Activated CD4-positive, alpha-beta T cell treated with anti-CD3 and anti-CD28 coated beads for 36 hours (primary cell): ENCODE data around the gene SPINDOC. TPM values are rescaled to one million over a fixed set of nuclear protein-coding genes. Genes with fewer than 3 reads are reported as not detected.

Source experiments
- ATAC-seq: fragments of 200-7000 bp; cut with Tn5 transposase; one replicate; pipeline ENCODE4 v1.10.0; 2021; ENCODE audit warnings: mild to moderate bottlenecking, moderate library complexity
- CTCF ChIA-PET: fragments of 350-600 bp; sonication (Branson Sonifier 250); formaldehyde crosslinking; loops from one replicate; lab custom pipeline; 2021; ENCODE audit warnings: antibody characterized with exemption; lab: Charles Lee
- POLR2A ChIA-PET: fragments of 350-600 bp; sonication (Branson Sonifier 250); formaldehyde crosslinking; loops from one replicate; lab custom pipeline; 2021; ENCODE audit warnings: antibody characterized with exemption, inconsistent platforms; lab: Charles Lee
- DNase-seq: peaks from one replicate; pipeline ENCODE4 v3.0.0-alpha.2; 2020
- H3K27ac Mint-ChIP-seq: one replicate; pipeline ENCODE4 v1.8.0; 2021; ENCODE audit warnings: mixed read lengths
- H3K27me3 Mint-ChIP-seq: one replicate; pipeline ENCODE4 v1.8.0; 2021; ENCODE audit warnings: mixed read lengths
- H3K36me3 Mint-ChIP-seq: one replicate; pipeline ENCODE4 v1.8.0; 2021; ENCODE audit warnings: low read depth, mixed read lengths
- H3K4me1 Mint-ChIP-seq: one replicate; pipeline ENCODE4 v1.8.0; 2021; ENCODE audit warnings: mixed read lengths
- H3K4me3 Mint-ChIP-seq: one replicate; pipeline ENCODE4 v1.8.0; 2021; ENCODE audit warnings: mild to moderate bottlenecking, moderate library complexity, mixed read lengths
- H3K9me3 Mint-ChIP-seq: one replicate; pipeline ENCODE4 v1.8.0; 2021; ENCODE audit warnings: low read depth, mixed read lengths
- intact Hi-C, 2 experiments: fragments of 100-400 bp; cut with DNase I in 1 of 2; cut with micrococcal nuclease in 1 of 2; formaldehyde crosslinking; loops; one replicate each; pipeline versions ENCODE4 v1.14.2 to v1.15.1; 2022 to 2024; cut with DNase I, micrococcal nuclease
- total RNA-seq, 2 experiments: library from RNA; stranded (reverse); gene quantifications; one replicate each; pipeline ENCODE4 v1.2.3, GENCODE V29; 2021

The SPINDOC gene
- total RNA-seq, 2 experiments from 2014 or later, result 25.7 to 26.2 TPM

DNA sequence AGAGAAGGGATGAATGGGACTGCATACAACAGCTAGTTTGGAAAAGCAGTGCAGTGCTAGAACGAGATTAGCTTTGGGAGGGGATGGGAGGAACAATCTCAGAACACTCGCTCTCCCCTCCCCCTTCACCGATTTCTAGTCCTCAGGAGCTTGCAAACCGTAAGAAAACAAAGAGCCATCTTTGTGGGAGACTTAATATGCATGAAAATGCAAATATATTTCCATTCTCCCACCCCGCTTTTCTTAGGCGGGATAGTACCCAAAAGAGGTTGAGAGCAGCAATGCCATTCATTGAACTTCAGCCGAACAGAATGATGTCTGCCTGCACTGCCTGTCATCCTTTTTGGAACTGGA lies 1.1 kb downstream of the SPINDOC start:
- DNase-seq (no peak), ATAC-seq (no peak)
- CTCF ChIA-PET, result interaction anchor here (0.7 to 1.1 kb wide), 2 partner anchors 24 to 57 kb away, joined by 3 to 8 read pairs; no protein-coding TSS in a partner anchor
- H3K36me3 Mint-ChIP-seq, result peaks cover 28% of the 10 kb centered on the region
- peaks cover 21% of the 10 kb centered on the region for H3K4me1 Mint-ChIP-seq
- H3K27ac Mint-ChIP-seq, result no peak overlapping the region
- H3K9me3 Mint-ChIP-seq, result no peaks in the 10 kb centered on the region
- H3K27me3 Mint-ChIP-seq, result no peaks in the 10 kb centered on the region
- POLR2A ChIA-PET, result interaction anchor here (0.7 kb wide), 1 partner anchor 166 kb away, joined by 3 read pairs; no protein-coding TSS in a partner anchor
- intact Hi-C loops, result loop anchor here in 1 of 2 experiments (5.0 kb wide), 1 partner anchor 42 kb away; no protein-coding TSS in a partner anchor
- H3K4me3 Mint-ChIP-seq, result peak overlapping the region; percentile 77

DNA sequence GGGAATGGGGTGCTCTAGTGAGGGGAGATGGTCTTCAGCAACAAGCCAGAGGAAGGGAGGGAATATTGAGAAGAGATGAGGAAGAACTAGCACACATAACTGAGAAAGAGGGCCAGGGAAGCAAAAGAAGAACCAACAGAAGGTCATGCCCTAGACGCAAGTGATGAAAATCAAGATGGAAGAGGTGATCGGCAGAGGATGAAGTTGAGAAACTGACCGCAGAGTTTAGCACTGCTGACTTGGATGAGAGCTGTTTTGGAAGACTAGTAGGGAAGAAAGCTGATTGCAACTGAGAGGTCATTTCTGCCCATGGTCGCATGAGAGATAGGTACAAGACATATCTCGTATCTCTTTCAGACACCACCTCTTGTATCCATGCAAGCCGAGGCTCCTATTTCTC lies 2.9 kb downstream of the SPINDOC start:
- ChIA-PET CTCF (interaction anchor here (0.7 to 0.9 kb wide), 2 partner anchors 56 to 127 kb away, joined by 3 read pairs; no protein-coding TSS in a partner anchor), POLR2A (no interaction called here)
- H3K27me3 Mint-ChIP-seq, result no peaks in the 10 kb centered on the region
- H3K36me3 Mint-ChIP-seq, result peaks cover 40% of the 10 kb centered on the region
- H3K4me1 Mint-ChIP-seq, result peaks cover 21% of the 10 kb centered on the region
- H3K27ac Mint-ChIP-seq, result no peak overlapping the region
- intact Hi-C loops, result no loop called here
- no peaks in the 10 kb centered on the region for H3K9me3 Mint-ChIP-seq
- ATAC-seq (no peak), DNase-seq (no peak)
- no peak overlapping the region for H3K4me3 Mint-ChIP-seq

DNA sequence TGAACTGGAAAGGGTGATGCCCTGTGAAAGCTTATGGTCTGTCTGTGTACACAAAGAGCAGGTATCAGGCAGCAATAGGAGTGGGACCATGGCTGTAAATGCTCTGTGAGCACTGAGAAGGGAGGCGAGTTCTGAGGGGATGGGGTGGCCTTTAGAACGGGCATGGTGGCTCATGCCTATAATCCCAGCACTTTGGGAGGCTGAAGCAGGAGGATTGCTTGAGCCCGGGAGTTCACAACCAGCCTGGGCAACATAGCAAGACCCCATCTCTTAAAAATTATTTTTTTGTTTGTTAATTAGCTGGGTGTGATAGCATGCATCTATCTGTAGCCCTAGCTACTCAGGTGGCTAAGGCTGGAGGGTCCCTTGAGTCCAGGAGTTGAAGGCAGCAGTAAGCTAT lies 3.5 kb downstream of the SPINDOC start:
- intact Hi-C loops, result no loop called here
- Mint-ChIP-seq H3K27me3 (no peaks in the 10 kb centered on the region), H3K27ac (no peak overlapping the region), H3K36me3 (peaks cover 46% of the 10 kb centered on the region), H3K9me3 (no peaks in the 10 kb centered on the region), H3K4me3 (no peak overlapping the region), H3K4me1 (peaks cover 21% of the 10 kb centered on the region)
- no peak for DNase-seq
- ATAC-seq, result no peak
- ChIA-PET POLR2A (interaction anchor here (0.6 kb wide), 1 partner anchor 516 kb away, joined by 3 read pairs; no protein-coding TSS in a partner anchor), CTCF (interaction anchor here (0.7 to 0.9 kb wide), 2 partner anchors 56 to 128 kb away, joined by 3 read pairs; no protein-coding TSS in a partner anchor)

DNA sequence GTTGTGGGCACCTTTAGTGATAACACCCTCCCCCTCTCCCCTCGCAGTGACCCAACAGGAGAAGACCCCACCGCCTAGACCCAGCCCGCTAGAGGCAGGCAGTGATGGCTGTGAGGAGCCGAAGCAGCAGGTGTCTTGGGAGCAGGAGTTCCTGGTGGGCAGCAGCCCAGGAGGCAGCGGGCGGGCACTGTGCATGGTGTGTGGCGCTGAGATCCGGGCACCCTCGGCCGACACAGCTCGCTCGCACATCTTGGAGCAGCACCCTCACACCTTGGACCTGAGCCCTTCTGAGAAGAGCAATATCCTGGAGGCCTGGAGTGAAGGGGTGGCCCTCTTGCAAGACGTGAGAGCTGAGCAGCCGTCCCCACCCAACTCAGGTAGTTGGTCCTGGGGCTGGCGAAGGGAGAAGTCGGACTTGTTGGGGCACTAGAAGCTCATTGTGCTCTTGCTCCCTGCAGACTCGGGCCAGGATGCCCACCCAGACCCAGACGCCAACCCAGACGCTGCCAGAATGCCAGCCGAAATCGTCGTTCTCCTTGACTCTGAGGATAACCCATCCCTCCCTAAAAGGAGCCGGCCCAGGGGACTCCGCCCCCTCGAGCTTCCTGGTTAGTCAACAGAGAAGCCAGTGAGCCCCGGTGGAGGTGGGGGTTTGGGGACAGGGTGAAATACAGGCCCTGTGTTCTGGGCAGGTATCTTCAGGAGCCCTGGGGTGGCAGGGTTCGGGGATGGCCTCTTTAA lies 4.7 kb downstream of the SPINDOC start:
- intact Hi-C loops, result no loop called here
- H3K36me3 Mint-ChIP-seq, result peaks cover 52% of the 10 kb centered on the region
- H3K27ac Mint-ChIP-seq, result no peak overlapping the region
- H3K27me3 Mint-ChIP-seq, result no peaks in the 10 kb centered on the region
- DNase-seq (no peak), ATAC-seq (no peak)
- H3K4me1 Mint-ChIP-seq, result peaks cover 16% of the 10 kb centered on the region
- H3K9me3 Mint-ChIP-seq, result no peaks in the 10 kb centered on the region
- ChIA-PET CTCF (no interaction called here), POLR2A (no interaction called here)
- no peak overlapping the region for H3K4me3 Mint-ChIP-seq

DNA sequence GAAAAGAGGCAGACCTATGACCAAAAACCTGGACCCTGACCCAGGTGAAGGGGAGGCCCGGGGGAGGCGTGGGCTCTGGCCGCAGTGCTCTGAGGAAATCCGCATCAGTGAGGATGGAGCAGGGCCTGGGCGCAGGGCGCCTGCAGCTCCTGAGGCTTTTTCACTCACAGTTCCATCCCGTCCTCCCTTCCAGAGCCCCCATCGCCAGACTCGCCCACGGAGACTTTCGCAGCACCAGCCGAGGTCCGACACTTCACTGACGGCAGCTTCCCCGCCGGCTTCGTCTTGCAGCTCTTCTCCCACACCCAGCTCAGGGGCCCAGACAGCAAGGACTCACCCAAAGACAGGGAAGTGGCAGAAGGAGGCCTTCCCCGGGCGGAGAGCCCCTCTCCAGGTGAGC lies 5.4 kb downstream of the SPINDOC start:
- ATAC-seq, result no peak
- CTCF ChIA-PET, result no interaction called here
- no peak overlapping the region for H3K27ac Mint-ChIP-seq
- intact Hi-C loops, result no loop called here
- no peak overlapping the region for H3K4me3 Mint-ChIP-seq
- no peaks in the 10 kb centered on the region for H3K9me3 Mint-ChIP-seq
- H3K27me3 Mint-ChIP-seq, result no peaks in the 10 kb centered on the region
- peaks cover 57% of the 10 kb centered on the region for H3K36me3 Mint-ChIP-seq
- H3K4me1 Mint-ChIP-seq, result peaks cover 16% of the 10 kb centered on the region
- POLR2A ChIA-PET, result no interaction called here
- no peak for DNase-seq

DNA sequence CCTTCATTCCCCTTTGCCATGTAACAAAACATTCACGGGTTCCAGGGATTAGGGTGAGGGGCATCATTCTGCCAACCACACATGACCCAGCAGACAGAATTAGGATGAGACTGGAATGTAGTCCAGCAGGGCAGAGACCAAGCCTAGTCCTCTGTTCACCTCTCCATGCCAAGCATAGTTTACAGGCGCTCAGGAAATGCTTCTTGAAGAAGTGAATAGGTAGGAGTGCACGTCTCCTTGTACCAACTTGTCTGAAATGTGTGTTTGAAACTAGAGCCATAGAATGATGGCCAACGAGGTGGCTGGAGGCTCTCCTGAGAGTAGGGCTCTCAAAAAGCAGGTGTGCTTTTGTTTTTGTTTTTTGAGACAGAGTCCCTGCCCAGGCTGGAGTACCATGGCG lies 8.2 kb downstream of the SPINDOC start:
- H3K4me3 Mint-ChIP-seq, result no peak overlapping the region

DNA sequence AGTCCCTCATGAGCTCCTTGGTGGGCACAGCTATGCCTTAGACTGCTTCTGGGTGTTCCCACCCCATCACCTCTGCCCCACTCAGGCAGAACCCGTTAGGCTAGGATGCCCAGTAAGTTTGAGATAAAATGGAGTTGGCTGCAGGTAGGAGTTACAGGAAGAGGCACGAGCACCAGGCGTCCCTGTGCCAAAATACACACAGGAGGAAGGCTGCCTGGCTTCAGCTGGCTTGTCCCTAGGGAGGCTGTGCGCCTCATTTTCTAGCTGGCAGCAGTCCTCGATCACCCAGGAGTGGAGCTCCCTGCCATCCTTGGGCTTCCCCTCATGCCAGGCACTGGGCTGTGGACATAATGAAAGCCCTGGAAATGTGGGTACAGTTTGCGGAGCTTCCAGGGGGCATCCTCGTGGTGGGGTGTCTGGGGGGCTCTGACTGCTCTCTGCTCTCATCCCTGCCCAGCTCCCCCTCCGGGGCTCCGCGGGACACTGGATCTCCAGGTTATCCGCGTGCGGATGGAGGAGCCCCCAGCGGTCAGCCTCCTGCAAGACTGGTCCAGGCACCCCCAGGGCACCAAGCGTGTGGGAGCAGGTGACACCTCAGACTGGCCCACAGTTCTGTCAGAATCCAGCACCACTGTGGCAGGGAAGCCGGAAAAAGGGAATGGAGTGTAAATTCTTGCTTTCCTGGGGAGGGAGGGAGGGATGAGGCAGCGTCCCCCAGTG lies 13.4 kb downstream of the SPINDOC start:
- ChIA-PET CTCF (interaction anchor here (1.1 to 1.3 kb wide), 2 partner anchors 9 to 134 kb away, joined by 3 to 4 read pairs; no protein-coding TSS in a partner anchor), POLR2A (no interaction called here)
- Mint-ChIP-seq H3K27ac (no peak overlapping the region), H3K4me3 (no peak overlapping the region), H3K27me3 (no peaks in the 10 kb centered on the region), H3K9me3 (no peaks in the 10 kb centered on the region), H3K4me1 (no peaks in the 10 kb centered on the region), H3K36me3 (peaks cover 23% of the 10 kb centered on the region)
- intact Hi-C loops, result no loop called here
- no peak for ATAC-seq
- DNase-seq, result no peak

More for the DNA sequence above, 8.2 kb downstream of the SPINDOC start:
- Mint-ChIP-seq H3K36me3 (peaks cover 55% of the 10 kb centered on the region), H3K4me1 (no peaks in the 10 kb centered on the region), H3K27ac (no peak overlapping the region), H3K27me3 (no peaks in the 10 kb centered on the region), H3K9me3 (no peaks in the 10 kb centered on the region)
- CTCF ChIA-PET, result no interaction called here
- POLR2A ChIA-PET, result no interaction called here
- intact Hi-C loops, result no loop called here
- ATAC-seq (no peak), DNase-seq (no peak)

DNA sequence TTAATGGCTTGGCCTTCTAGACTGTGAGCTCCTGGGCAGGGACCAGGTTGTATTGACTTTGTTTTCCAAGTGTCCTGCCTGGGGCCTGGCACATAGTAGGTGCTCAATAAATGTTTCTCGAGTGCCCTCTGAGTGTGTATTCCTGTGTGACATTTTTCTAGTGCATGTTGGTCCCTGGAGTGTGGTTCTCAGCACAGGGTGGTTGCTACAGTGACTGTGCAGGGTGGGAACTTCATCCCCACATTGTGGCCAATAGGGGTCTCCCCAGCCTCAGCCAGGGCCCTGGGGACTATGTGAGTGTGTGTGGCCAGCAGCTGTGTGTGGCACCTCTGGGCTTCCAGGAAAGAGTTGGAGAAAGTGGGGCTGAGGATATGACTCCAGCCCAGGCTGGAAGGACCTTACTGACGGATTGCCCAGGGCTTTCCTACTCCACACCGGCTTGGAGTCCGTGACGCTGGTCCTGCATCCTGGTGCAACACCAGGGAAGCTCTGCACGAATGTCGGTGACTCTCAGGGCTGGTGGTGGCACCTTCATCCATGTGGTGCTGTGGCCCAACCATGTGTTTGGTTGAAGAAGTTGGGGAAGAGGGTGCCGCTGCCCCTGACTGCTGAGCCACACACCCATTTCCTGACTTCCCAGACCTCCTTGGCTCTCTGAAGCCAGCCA lies 16.7 kb downstream of the SPINDOC start:
- no peaks in the 10 kb centered on the region for H3K4me1 Mint-ChIP-seq
- ChIA-PET CTCF (interaction anchor here (1.0 to 1.5 kb wide), 2 partner anchors 9 to 115 kb away, joined by 3 to 7 read pairs; partner anchors contain the start of gene MARK2), POLR2A (no interaction called here)
- H3K36me3 Mint-ChIP-seq, result peaks cover under 1% of the 10 kb centered on the region
- intact Hi-C loops, result no loop called here
- H3K27ac Mint-ChIP-seq, result no peak overlapping the region
- ATAC-seq (peak; percentile 73), DNase-seq (peak; percentile 33)
- H3K4me3 Mint-ChIP-seq, result no peak overlapping the region
- no peaks in the 10 kb centered on the region for H3K27me3 Mint-ChIP-seq
- H3K9me3 Mint-ChIP-seq, result no peaks in the 10 kb centered on the region

DNA sequence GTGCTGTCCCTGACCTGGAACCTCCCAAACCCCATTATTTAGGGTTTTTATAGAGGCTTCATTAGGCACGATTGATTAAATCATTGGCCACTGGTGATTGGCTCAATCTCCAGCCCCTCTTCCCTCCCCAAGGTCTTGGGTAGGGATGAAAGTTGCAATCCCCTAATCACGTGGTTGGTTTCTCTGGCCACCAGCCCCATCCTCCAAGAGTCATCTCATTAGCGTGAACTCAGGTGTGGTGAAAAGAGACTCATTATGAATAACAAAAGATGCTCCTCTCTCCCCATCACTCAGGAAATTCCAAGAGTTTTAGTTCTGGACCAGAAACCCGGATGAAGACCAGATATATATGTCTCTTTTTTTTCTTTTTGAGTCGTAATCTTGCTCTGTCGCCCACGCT lies 18.1 kb downstream of the SPINDOC start:
- no peak overlapping the region for H3K27ac Mint-ChIP-seq
- no peak overlapping the region for H3K4me3 Mint-ChIP-seq
- CTCF ChIA-PET, result interaction anchor here (0.8 kb wide), 1 partner anchor 858 kb away, joined by 5 read pairs; no protein-coding TSS in a partner anchor
- no peaks in the 10 kb centered on the region for H3K36me3 Mint-ChIP-seq
- H3K4me1 Mint-ChIP-seq, result no peaks in the 10 kb centered on the region
- H3K9me3 Mint-ChIP-seq, result no peaks in the 10 kb centered on the region
- no peak for DNase-seq
- POLR2A ChIA-PET, result interaction anchor here (0.6 kb wide), 2 partner anchors 383 to 942 kb away, joined by 3 to 4 read pairs; no protein-coding TSS in a partner anchor
- no peaks in the 10 kb centered on the region for H3K27me3 Mint-ChIP-seq
- ATAC-seq, result no peak
- intact Hi-C loops, result no loop called here

DNA sequence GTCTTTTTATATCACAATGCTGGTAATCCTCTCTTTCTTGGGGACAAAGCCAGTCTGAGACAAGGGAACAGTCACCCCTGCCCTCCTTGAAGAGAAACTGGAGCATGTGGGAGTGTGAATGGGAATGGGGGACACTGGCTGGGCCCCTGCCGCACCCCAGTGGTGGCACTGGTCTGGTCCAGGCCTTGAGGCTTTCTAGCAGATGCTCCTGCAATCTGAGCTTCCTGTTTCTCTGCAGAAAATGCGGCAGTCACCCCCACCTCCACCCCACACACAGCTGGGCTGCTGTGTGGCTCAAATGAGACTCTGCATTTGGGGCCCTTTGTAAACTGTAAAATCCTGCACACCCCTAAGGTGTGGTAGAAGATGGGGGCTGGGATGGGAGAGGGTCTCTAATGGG lies 19.1 kb downstream of the SPINDOC start:
- H3K4me3 Mint-ChIP-seq, result no peak overlapping the region
- H3K36me3 Mint-ChIP-seq, result no peaks in the 10 kb centered on the region
- no peaks in the 10 kb centered on the region for H3K9me3 Mint-ChIP-seq
- POLR2A ChIA-PET, result no interaction called here
- no peak overlapping the region for H3K27ac Mint-ChIP-seq
- H3K27me3 Mint-ChIP-seq, result no peaks in the 10 kb centered on the region
- DNase-seq (no peak), ATAC-seq (no peak)
- intact Hi-C loops, result no loop called here
- CTCF ChIA-PET, result interaction anchor here (0.8 kb wide), 1 partner anchor 857 kb away, joined by 5 read pairs; no protein-coding TSS in a partner anchor
- peaks cover 3% of the 10 kb centered on the region for H3K4me1 Mint-ChIP-seq

DNA sequence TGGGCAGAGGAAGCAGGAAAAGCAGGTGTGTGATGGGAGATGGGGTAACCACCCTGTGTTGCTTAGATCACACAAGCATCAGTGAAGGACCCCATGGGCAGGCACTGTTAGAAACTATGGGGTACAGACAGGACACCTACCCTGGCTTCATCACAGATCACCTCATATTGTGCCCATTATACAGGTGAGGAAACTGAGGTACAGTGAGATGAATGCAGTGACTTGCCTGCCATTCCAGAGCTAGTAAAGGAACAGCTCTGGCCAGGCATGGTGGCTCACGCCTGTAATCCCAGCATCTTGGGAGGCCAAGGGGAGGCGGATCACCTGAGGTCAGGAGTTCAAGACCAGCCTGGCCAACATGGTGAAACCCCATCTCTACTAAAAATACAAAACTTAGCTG lies 19.8 kb downstream of the SPINDOC start:
- POLR2A ChIA-PET, result no interaction called here
- intact Hi-C loops, result no loop called here
- Mint-ChIP-seq H3K4me3 (no peak overlapping the region), H3K4me1 (peaks cover 10% of the 10 kb centered on the region), H3K9me3 (no peaks in the 10 kb centered on the region), H3K27me3 (no peaks in the 10 kb centered on the region), H3K27ac (no peak overlapping the region), H3K36me3 (no peaks in the 10 kb centered on the region)
- ATAC-seq (no peak), DNase-seq (no peak)
- CTCF ChIA-PET, result interaction anchor here (0.6 to 0.8 kb wide), 2 partner anchors 10 to 15 kb away, joined by 4 to 6 read pairs; no protein-coding TSS in a partner anchor
